LNCaP clone FGC (cell line): ENCODE data around the gene PPP5C.
"Not testable (repeated sequence)": the region's sequence is repeated elsewhere in the genome, so short reads cannot be mapped to it uniquely, and the experiment has no call there.

Experiments used
- DNase-seq: peaks from one replicate; pipeline ENCODE4 v3.0.0-alpha.2; 2011; ENCODE audit warnings: low read depth
- H3K4me3 ChIP-seq: 2 replicates; pipeline ENCODE4 v1.5.1; 2011; ENCODE audit warnings: mild to moderate bottlenecking, low read depth, low read length, control low read depth
- CTCF ChIP-seq: IDR thresholded peaks from 2 replicates; pipeline ENCODE4 v1.5.1; 2012; ENCODE audit warnings: mild to moderate bottlenecking; ENCODE audit not compliant: control insufficient read depth, insufficient read depth; ENCODE audit errors: extremely low read depth

PPP5C gene

GRCh38 chr19:46372901-46373490, 26.1 kb downstream of the PPP5C start:
- peak overlapping the region; percentile 15; the same call in 1 of the 2 replicates for H3K4me3 ChIP-seq
- DNase-seq = no peak
- TF ChIP-seq CTCF = peak; percentile 33; the same call in 1 of the 2 replicates

DNA sequence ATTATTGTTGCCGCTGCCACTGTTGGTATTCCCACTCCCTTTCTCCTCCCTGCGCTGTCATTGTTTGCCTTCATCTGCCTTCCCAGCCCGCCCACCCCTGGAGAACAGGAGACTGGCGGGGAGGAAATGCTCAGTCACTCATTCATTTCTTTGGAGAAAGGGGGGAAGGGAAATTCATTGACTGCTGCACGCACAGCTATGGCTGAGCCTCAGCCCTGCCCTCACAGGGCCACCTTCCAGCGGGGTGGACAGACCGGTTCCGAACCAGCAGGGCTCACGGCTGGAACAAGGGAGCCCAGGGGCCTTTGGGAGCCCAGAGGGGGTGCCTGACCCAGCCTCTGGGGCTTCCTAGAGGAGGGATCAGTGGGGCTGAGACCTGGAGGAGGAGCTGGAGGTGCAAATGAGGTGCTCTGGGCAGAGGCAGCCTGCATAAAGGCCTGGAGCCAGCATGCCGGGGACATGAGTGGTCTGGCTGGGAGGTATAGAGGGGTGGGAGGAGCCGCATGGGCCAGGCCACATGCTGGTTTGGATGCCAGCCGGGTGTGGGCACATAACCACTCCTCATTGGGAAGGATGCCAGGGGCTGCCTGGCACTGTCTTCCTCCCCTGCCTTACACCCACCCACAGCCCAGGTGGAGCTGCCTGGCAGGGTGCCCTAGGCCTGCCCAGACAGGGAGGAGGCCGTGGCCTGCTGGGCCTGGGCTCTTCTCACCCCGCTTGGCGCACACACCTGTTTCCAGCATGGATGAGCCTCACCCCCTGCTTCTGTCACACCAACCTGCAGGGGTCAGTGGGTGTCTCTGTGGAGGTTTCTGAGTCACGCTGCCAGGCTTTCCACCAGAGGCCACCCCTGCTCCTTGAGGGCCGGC, 26.8 kb downstream of the PPP5C start:
- TF ChIP-seq CTCF = no peak
- peak; percentile 93 for DNase-seq
- peak overlapping the region; percentile 13; the same call in 1 of the 2 replicates for H3K4me3 ChIP-seq

- TF ChIP-seq CTCF = no peak
- H3K4me3 ChIP-seq = no peak overlapping the region
- DNase-seq = no peak
These were observed 27.9 kb downstream of the PPP5C start for GRCh38 chr19:46374536-46375475.

GRCh38 chr19:46375476-46376067, 28.7 kb downstream of the PPP5C start:
- not testable (repeated sequence) for DNase-seq

GRCh38 chr19:46376241-46377153, 29.6 kb downstream of the PPP5C start:
- TF ChIP-seq CTCF = no peak
- H3K4me3 ChIP-seq = no peak overlapping the region
- DNase-seq = no peak

More at GRCh38 chr19:46375476-46376067, 28.7 kb downstream of the PPP5C start:
- H3K4me3 ChIP-seq = not testable (repeated sequence)

DNA sequence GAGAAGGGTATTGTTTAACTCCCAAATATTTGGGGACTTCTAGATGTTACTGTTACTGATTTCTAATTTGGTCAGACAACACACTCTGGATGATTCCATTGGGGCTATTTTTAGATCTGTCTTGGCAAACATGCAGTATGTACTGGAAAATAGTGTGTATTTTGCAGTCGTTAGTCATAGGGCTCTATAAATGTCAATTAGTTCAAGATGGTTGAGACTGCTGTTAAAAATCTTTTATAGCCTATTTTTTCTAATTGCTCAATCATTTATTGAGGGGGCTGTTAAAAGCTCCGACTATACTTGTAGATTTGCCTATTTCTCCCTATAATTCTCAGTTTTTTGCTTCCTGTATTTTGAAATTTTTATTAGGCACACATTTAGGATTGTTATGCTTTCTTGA, 31.4 kb downstream of the PPP5C start:
- peak; percentile 36 for DNase-seq
- H3K4me3 ChIP-seq = no peak overlapping the region
- no peak for TF ChIP-seq CTCF
